HG03432 (cell line): ENCODE data around the gene CIT.
"Not testable (repeated sequence)": the region's sequence is repeated elsewhere in the genome, so short reads cannot be mapped to it uniquely, and the experiment has no call there.

Experiments used
- ATAC-seq: cut with Tn5 transposase; IDR thresholded peaks from one replicate; pipeline ENCODE4 v1.9.1; 2021; ENCODE audit warnings: mild to moderate bottlenecking, moderate library complexity; ENCODE audit not compliant: unreplicated experiment

The CIT gene, protein sequence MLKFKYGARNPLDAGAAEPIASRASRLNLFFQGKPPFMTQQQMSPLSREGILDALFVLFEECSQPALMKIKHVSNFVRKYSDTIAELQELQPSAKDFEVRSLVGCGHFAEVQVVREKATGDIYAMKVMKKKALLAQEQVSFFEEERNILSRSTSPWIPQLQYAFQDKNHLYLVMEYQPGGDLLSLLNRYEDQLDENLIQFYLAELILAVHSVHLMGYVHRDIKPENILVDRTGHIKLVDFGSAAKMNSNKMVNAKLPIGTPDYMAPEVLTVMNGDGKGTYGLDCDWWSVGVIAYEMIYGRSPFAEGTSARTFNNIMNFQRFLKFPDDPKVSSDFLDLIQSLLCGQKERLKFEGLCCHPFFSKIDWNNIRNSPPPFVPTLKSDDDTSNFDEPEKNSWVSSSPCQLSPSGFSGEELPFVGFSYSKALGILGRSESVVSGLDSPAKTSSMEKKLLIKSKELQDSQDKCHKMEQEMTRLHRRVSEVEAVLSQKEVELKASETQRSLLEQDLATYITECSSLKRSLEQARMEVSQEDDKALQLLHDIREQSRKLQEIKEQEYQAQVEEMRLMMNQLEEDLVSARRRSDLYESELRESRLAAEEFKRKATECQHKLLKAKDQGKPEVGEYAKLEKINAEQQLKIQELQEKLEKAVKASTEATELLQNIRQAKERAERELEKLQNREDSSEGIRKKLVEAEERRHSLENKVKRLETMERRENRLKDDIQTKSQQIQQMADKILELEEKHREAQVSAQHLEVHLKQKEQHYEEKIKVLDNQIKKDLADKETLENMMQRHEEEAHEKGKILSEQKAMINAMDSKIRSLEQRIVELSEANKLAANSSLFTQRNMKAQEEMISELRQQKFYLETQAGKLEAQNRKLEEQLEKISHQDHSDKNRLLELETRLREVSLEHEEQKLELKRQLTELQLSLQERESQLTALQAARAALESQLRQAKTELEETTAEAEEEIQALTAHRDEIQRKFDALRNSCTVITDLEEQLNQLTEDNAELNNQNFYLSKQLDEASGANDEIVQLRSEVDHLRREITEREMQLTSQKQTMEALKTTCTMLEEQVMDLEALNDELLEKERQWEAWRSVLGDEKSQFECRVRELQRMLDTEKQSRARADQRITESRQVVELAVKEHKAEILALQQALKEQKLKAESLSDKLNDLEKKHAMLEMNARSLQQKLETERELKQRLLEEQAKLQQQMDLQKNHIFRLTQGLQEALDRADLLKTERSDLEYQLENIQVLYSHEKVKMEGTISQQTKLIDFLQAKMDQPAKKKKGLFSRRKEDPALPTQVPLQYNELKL (N-terminal part only)

GRCh38 chr12:119876761-119877638 lies at the start of gene CIT:
CIT (minus strand) TSS chr12:119877320; CDS start chr12:119876168, 1,152 bp downstream.
- ATAC-seq, result peak; percentile 99

- no peak for ATAC-seq
Observed at GRCh38 chr12:119925269-119925668, 48.1 kb upstream of the CIT start.

DNA sequence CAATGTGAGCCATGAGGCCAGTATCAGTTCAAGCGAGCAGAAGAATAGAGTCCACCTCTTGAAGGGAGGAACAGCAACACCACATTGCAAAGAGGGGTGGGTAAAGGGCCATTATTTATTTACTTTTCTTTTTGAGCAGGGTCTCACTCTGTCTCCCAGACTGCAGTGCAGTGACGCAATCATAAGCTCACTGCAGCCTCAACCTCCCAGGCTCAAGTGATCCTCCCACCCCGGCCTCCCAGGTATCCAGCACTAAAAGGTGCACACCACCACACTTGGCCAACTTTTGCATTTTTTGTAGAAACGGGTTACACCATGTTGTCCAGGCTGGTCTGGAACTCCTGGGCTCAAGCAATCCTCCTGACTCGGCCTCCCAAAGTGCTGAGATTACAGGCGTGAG lies 42.9 kb upstream of the CIT start:
- ATAC-seq, result no peak

DNA sequence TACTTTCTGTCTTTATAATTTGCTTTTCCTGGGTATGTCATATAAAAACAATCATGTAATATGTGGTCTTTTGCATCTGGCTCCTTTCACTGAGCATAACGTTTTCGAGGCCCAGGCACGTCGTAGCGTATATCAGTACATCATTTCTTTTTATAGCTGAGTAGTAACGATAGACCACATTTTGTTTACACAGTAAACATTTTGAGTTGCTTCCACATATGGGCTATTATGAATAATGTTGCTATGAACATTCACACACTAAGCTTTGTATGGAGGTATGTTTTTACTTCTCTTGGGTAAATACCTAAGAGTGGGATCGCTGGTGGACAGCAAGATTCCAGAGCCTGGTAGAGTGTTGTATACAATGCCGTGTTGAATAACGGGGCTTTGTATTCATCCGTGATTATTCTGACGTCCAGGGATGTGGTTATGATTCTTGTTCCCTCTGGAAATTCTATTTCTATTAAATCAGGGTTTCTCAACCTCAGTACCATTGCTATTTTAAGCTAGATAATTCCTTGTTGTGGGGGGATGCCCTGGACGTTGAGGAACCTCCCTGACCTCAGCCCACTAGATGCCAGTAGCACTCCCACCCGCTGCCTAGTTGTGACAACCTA lies 38.9 kb upstream of the CIT start:
- ATAC-seq, result no peak

DNA sequence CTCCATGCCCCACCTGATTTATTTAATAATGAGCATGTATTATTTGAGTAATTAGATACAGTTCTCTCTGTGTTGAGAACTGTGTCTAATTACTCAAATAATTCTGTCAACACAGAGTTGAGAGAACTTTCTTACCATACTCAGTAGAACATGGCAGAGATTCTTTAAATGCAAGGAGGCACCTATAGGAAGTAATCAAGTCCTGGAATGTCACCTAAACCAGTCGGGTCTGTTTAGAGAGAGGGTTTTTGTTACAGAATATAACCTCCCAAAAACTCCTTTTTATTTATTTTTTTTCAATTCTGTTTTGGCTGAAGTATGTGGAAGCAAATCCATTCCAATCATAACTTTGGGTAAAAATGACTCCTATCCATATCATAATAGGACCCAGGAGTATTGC lies 37.5 kb upstream of the CIT start:
- no peak for ATAC-seq

GRCh38 chr12:119913536-119914330 lies 36.6 kb upstream of the CIT start:
- no peak for ATAC-seq

DNA sequence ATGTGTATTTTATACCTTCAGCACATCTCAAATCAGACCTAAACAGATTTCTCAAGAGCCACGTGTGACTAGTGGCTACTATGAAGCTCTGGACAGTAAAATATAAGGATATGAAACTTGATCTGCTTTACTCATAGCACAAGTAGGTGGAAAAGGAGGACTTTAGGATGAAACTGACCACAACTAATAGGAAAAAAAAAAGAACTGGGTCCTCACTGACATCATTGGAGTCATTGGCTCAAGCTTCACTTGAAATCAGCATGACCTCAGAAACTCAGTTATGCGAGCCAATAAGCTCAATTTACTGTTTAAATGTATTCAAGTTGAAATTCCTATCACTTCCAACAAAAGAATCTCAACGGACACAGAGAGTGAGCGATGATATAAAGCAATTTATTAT lies 34.1 kb upstream of the CIT start:
- ATAC-seq, result no peak

- ATAC-seq, result no peak
Observed at GRCh38 chr12:119910586-119910985, 33.5 kb upstream of the CIT start.

GRCh38 chr12:119902084-119902509 lies 25.0 kb upstream of the CIT start:
- peak; percentile 81 for ATAC-seq

- no peak for ATAC-seq
Observed at GRCh38 chr12:119901670-119902069, 24.6 kb upstream of the CIT start.

DNA sequence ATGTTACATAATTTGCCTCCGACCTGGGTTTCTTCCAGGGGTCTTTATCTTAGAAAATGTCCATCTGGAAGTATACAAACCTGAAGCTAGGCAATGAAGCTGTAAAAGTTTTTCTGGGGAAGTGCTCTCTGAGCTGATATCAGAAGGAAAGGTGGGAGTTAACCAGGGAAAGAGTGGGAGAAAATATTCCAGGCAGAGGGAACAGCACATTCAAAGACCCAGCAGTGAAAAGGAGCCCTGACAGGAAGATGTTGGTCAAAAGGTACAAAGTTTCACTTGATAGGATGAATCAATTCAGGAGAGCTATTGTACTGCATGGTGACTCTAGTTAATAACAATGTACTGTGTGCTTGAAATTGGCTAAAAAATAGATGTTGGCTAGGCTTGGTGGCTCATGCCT lies 17.8 kb upstream of the CIT start:
- no peak for ATAC-seq

DNA sequence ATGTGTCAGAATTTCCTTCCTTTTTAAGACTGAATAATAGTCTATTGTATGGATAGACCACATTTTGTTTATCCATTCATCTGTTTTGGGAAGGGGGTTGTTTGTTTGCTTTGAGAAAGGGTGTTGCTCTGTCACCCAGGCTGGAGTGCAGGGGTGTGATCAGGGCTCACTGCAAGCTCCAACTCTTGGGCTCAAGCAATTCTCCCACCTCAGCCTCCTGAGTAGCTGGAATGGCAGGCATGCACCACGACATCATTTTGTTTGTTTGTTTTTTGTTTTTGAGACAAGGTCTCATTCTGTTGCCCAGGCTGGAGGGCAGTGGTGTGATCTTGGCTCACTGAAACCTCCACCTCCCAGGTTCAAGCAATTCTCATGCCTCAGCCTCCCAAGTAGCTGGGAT lies 15.5 kb upstream of the CIT start:
- ATAC-seq, result not testable (repeated sequence)

DNA sequence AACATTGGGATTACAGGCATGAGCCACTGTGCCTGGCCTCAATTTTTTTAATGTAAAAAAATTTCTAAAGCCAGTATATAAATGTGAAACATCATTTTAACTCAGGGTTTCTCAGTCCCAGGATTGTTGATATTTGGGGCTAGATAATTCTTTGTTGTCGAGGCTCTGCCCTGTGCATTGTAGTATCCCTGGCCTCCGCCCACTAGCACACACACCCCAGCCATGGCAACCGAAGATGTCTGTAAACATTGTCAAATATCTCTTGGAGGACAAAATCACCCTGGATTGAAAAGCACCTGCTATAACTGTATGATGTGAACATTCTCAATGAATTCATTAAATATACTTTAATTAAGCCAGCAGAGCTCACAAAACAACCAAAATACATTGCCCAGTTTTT lies 8.4 kb upstream of the CIT start:
- ATAC-seq, result no peak

DNA sequence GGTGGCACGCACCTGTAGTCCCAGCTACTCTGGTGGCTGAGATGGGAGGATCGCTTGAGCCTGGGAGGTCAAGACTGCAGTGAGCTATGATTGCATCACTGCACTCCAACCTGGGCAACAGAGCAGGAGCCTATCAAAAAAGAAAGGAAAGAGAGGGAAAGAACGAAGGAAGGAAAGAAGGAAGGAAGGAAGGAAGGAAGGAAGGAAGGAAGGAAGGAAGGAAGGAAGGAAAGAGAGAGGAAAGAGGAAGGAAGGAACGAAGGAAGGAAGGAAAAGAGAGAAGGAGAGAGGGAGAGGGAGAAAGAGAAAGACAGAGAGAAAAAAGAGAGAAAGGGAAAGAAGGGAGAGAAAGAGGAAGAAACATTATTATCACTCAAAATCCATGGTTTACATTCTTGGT lies 6.7 kb upstream of the CIT start:
- not testable (repeated sequence) for ATAC-seq

DNA sequence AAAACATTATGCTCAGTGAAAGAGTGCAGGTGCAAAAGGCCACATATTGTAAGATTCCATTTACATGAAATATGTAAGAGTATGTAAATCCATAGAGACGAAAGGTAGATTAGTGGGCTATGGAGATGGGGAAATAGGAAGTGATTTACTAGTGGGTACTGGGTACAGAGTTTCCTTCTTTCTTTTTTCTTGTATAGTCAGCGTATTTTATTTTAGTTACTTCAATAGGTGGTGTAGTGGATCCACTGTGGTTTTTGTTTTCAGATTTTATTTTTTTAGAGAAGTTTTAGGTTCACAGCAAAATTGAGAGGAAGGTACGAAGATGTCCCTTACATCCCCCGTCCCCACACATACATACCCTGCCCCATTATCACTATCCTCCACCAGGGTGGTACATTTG lies 6.1 kb upstream of the CIT start:
- ATAC-seq, result no peak

GRCh38 chr12:119877639-119877948 lies 474 bp upstream of the CIT start:
- no peak for ATAC-seq

- no peak for ATAC-seq
Observed at GRCh38 chr12:119870457-119870856, 6.7 kb downstream of the CIT start.

GRCh38 chr12:119869720-119870119 lies 7.4 kb downstream of the CIT start:
- ATAC-seq, result no peak

- no peak for ATAC-seq
Observed at GRCh38 chr12:119868992-119869391, 8.1 kb downstream of the CIT start.
